ENCODE data around the gene ZNF438. TPM values are rescaled to one million over a fixed set of nuclear protein-coding genes. Genes with fewer than 3 reads are reported as not detected.

Gene ZNF438
- total and polyA plus RNA-seq, 7 donors, result 3.9 to 18.9 (median 11.9) TPM

DNA sequence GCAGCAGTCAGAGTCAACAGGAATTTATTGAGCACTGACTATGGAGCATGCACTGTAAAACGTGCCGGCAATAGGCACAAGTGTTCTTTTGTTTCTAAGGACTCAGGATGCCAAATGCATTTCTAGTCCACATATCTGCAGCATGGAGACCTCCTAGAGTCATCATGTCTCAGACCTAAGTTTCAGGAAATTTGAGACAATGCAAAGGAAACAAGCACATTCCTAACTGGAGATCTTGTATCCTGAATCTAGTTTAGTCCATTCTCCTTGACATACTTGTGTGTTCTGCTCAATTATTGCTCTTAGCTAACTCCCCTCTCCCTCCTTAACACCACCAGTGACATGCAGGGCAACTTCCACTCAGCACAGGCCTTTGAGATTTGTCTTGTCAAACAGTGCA lies 173.2 kb downstream of the ZNF438 start:
- intact Hi-C loops (cut with DNase I), result no loop called here
- TF ChIP-seq POLR2AphosphoS5 (IDR thresholded peaks at IDR 0.05) (no peak), POLR2A (IDR thresholded peaks at IDR 0.05) (no peak), EP300 (IDR thresholded peaks at IDR 0.05) (no peak)
- TF ChIP-seq, protein P1, sequence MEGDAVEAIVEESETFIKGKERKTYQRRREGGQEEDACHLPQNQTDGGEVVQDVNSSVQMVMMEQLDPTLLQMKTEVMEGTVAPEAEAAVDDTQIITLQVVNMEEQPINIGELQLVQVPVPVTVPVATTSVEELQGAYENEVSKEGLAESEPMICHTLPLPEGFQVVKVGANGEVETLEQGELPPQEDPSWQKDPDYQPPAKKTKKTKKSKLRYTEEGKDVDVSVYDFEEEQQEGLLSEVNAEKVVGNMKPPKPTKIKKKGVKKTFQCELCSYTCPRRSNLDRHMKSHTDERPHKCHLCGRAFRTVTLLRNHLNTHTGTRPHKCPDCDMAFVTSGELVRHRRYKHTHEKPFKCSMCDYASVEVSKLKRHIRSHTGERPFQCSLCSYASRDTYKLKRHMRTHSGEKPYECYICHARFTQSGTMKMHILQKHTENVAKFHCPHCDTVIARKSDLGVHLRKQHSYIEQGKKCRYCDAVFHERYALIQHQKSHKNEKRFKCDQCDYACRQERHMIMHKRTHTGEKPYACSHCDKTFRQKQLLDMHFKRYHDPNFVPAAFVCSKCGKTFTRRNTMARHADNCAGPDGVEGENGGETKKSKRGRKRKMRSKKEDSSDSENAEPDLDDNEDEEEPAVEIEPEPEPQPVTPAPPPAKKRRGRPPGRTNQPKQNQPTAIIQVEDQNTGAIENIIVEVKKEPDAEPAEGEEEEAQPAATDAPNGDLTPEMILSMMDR (IDR thresholded peaks at IDR 0.05), result no peak
- peak overlapping the region in 3 of 4 donors; percentile 31 to 55 (median 47) for H3K27ac ChIP-seq
- H3K4me3 ChIP-seq, result no peak overlapping the region
- DNase-seq, result no peak
- H3K36me3 ChIP-seq, result no peaks in the 10 kb centered on the region
- 83 to 85% methylated on average over 2 of the region's 2 CpGs for WGBS, 2 donors
- H3K4me1 ChIP-seq, result peaks cover 0 to 43% (median 12%) of the 10 kb centered on the region in 4 donors
- no peaks in the 10 kb centered on the region for H3K9me3 ChIP-seq
- H3K27me3 ChIP-seq, result no peaks in the 10 kb centered on the region

DNA sequence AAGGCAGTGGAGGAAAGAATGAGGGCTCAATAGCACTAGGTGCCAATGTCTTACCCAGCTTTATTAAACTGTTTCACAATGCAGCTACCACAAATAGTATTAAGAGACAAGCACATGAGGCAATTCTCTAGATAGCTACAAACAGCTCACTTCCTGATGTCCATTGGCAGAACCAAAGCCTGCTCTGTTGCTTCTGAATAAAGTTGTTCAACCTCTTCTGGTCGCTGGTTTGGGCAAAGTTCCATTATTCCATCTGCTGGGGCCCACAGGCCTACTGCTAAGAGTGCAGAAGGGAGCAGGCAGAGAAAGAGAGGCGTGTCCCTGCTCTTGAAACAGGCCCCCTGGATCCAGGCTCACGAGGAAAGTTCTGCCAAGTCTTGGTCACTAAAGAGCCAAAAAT lies 173.9 kb downstream of the ZNF438 start:
- Histone ChIP-seq H3K9me3 (no peaks in the 10 kb centered on the region), H3K36me3 (no peaks in the 10 kb centered on the region), H3K4me3 (no peak overlapping the region), H3K27me3 (no peaks in the 10 kb centered on the region), H3K4me1 (peaks cover 0 to 36% (median 9%) of the 10 kb centered on the region in 4 donors), H3K27ac (peak overlapping the region; percentile 31 to 55 (median 50))
- DNase-seq, result peak; percentile 95
- peak; percentile 20 to 54 (median 34) for TF ChIP-seq POLR2AphosphoS5 (IDR thresholded peaks at IDR 0.05)
- TF ChIP-seq, protein P1 (IDR thresholded peaks at IDR 0.05), result no peak
- intact Hi-C loops (cut with DNase I), result no loop called here
- 64 to 65% methylated on average over 3 of the region's 3 CpGs for WGBS, 2 donors

DNA sequence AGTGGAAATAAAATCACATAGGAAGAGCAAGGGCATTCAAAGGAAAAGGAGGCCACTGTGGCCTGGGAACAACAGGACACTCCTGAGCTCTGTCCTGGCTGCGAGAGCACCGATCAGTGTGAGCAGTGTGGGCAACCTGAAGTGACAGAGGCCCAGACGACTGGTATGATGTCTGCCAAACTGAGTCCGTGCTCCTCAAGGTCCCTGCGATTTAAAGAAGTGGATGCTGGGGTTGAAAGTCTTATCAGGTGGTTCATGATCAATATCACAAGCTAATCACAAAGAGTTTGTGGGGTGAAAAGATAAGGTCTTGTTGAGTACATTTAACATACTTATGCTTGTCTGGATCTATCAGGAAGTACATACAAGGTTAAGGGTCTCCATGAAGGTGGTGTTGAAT lies 176.5 kb downstream of the ZNF438 start:
- intact Hi-C loops (cut with DNase I), result no loop called here

DNA sequence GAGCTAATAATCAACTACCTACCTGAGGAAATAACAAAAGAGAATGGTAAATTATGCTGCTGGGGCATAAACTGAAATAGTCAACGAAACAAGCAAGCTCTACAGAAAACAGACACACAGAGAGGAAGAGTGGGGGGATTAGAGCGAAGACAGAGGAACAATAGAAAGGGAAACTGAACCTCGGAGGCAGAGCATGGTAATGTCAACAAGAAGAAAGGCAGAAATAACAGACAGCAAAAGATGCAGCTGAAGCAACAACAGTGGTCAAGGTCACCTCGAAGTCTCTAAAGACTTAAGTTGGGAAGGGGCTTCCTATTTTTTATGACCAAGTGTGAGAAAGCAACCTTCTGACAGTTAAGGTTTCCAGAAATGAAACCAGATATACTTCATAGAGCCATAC lies 177.0 kb downstream of the ZNF438 start:
- TF ChIP-seq, protein P1 (IDR thresholded peaks at IDR 0.05), result no peak
- TF ChIP-seq POLR2AphosphoS5 (IDR thresholded peaks at IDR 0.05), result no peak
- no peak for TF ChIP-seq EP300 (IDR thresholded peaks at IDR 0.05)
- TF ChIP-seq POLR2A (IDR thresholded peaks at IDR 0.05), result no peak
- H3K27ac ChIP-seq, result no peak overlapping the region
- H3K4me3 ChIP-seq, result no peak overlapping the region
- H3K4me1 ChIP-seq, result peaks cover 0 to 24% (median 5%) of the 10 kb centered on the region in 4 donors
- WGBS, 2 donors, result 66 to 81% methylated on average over 4 of the region's 4 CpGs
- peaks cover 0 to 5% (median 0%) of the 10 kb centered on the region in 4 donors for H3K36me3 ChIP-seq
- no peaks in the 10 kb centered on the region for H3K27me3 ChIP-seq
- no peak for DNase-seq
- H3K9me3 ChIP-seq, result no peaks in the 10 kb centered on the region
- intact Hi-C loops (cut with DNase I), result no loop called here

More for the DNA sequence above, 176.5 kb downstream of the ZNF438 start:
- DNase-seq, result no peak
- no peak overlapping the region for H3K4me3 ChIP-seq
- no peak overlapping the region for H3K27ac ChIP-seq
- H3K4me1 ChIP-seq, result peaks cover 0 to 24% (median 5%) of the 10 kb centered on the region in 4 donors
- 95 to 97% methylated on average over 5 of the region's 5 CpGs for WGBS, 2 donors
- no peak for TF ChIP-seq POLR2AphosphoS5 (IDR thresholded peaks at IDR 0.05)
- no peak for TF ChIP-seq EP300 (IDR thresholded peaks at IDR 0.05)
- no peak for TF ChIP-seq POLR2A (IDR thresholded peaks at IDR 0.05)
- TF ChIP-seq, protein P1 (IDR thresholded peaks at IDR 0.05), result no peak
- no peaks in the 10 kb centered on the region for H3K36me3 ChIP-seq
- no peaks in the 10 kb centered on the region for H3K9me3 ChIP-seq
- H3K27me3 ChIP-seq, result no peaks in the 10 kb centered on the region

DNA sequence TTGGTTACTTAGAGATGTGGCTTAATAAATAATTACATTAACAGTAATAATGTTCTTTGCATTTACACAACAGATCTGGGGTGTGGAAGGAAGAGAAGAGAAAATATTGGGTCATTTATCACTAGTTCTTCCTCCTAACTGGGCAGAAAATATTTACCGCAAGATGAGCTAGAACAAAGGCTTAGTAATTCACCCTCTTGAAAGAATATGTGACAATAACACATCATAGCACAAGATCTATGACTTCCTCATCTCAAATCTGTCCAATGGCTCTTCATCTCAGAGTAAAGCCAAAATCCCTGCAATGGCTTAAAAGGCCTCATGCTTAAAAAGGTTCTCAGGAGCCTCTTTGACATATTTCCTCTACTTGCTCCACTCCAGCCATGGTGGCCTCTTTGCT lies 178.6 kb downstream of the ZNF438 start:
- H3K27ac ChIP-seq, result no peak overlapping the region
- 96 to 98% methylated on average over 1 of the region's 1 CpG for WGBS, 2 donors
- H3K27me3 ChIP-seq, result no peaks in the 10 kb centered on the region
- peaks cover 0 to 17% (median 0%) of the 10 kb centered on the region in 4 donors for H3K36me3 ChIP-seq
- peaks cover 0 to 16% (median 3%) of the 10 kb centered on the region in 4 donors for H3K4me1 ChIP-seq
- no peaks in the 10 kb centered on the region for H3K9me3 ChIP-seq
- no peak for DNase-seq
- intact Hi-C loops (cut with DNase I), result no loop called here
- TF ChIP-seq POLR2A (IDR thresholded peaks at IDR 0.05) (no peak), POLR2AphosphoS5 (IDR thresholded peaks at IDR 0.05) (no peak), EP300 (IDR thresholded peaks at IDR 0.05) (no peak)
- TF ChIP-seq, protein P1 (IDR thresholded peaks at IDR 0.05), result no peak
- H3K4me3 ChIP-seq, result no peak overlapping the region

Data from sigmoid colon (tissue), 7 donors.